Ramos (cell line): Measurements from ENCODE around the gene DNASE2.
"Not testable (repeated sequence)": the region's sequence is repeated elsewhere in the genome, so short reads cannot be mapped to it uniquely, and the experiment has no call there.

Experiments used
- in situ Hi-C: fragments of 300-500 bp; cut with MboI; formaldehyde crosslinking; loops from one replicate; pipeline ENCODE4 v1.14.3; 2022; ENCODE audit warnings: low sequenced_read_pairs; ENCODE audit not compliant: unreplicated experiment

Gene DNASE2

GRCh38 chr19:12881172-12881808 lies at the start of gene DNASE2:
TSS of gene DNASE2 (minus strand) at chr19:12881449. CDS start at chr19:12881375, 74 bp downstream.
- in situ Hi-C loops = no loop called here

DNA sequence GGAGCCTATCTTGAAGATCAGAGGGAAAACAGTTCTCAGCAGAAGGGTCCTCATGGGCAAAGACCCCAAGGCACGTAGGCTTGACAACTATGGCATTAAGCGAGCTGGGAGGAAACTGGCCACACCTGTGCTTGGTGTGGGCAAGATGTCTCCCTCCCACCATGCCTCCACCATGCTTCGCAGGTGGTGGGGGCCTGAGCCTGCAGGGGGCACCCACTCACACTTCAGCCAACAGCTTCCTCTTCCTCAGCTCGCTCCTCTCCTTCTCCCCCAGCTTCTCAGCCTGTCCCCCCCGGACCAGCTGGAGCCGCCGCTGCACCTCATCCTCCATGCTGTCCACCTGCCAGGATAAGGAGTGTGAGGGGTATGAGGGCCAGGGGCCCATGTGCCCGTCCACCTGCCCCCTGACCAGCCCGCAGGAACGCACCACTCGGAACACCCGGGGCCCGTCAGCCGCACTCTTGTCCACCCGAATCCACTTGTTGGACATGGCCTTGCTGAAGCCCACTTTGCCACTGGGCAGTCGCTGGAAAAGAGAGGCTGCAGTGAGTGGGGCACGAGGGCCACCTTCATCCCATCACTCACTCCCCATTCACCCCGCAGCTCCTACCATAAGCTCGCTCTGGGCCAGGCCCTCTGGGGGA lies 48.9 kb upstream of the DNASE2 start:
- in situ Hi-C loops = no loop called here

DNA sequence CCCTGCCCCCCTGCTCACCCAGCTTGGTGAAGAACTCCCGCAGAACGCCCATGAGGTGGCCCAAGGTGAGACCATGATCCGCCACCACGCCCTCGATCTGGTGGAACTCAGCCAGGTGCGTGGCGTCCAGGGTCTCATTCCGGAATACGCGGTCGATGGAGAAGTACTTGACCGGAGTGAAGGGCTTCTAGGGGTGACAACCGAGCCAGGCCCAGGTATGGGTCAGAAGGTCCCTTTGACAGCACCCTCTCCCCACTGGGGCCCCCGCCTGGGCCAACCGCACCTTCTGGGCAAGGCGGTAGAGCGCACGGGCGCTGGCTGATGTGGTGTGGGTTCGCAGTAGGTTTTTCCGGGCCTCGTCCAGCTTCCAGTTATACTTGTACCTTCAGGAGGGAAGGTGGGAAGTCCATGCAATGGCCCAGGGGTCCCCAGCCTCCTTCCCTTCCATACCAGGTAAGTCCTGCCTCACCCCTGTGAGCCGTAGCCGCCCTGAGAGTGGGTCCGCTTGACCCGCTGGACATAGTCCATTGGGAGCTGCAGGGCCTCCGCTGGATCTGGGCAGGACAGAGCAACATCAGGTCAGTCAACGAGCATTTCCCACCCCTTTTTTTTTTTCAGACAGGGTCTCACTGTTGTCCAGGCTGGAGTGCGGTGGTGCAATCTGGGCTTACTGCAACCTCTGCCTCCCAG lies 43.5 kb upstream of the DNASE2 start:
- in situ Hi-C loops = no loop called here

GRCh38 chr19:12922959-12923358 lies 41.7 kb upstream of the DNASE2 start:
- in situ Hi-C loops = no loop called here

DNA sequence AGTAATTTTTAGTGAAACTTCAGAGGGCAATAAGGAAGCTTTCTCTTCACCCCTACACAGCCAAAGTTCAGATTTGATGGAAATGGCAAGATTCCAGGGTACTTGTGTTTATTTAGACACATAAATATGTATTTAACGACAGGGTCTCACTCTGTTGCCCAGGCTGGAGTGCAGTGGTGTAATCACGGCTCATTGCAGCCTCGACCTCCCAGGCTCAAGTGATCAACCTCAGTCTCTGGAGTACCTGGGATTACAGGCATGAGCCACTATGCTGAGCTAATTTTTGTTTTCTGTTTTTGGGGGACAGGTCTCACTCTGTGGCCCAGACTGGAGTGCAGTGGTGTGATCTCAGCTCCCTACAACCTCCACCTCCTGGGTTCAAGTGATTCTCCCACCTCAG lies 39.8 kb upstream of the DNASE2 start:
- in situ Hi-C loops = no loop called here

GRCh38 chr19:12918253-12918652 lies 37.0 kb upstream of the DNASE2 start:
- in situ Hi-C loops = no loop called here

DNA sequence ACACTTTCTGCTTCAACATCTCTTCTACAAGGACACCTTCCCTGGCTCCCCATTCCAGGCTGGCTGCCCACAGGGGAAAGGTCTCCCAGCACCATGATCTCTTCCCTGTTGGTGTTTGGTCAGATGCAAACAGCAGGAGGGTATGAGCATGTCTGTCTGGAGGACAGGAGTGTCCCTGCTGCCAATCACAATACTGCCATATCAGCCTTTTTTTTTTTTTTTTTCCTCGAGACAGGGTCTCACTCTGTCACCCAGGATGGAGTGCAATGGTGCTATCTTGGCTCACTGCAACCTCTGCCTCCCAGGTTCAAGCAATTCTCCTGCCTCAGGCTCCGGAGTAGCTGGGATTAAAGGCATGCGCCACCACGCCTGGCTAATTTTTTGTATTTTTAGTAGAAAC lies 34.6 kb upstream of the DNASE2 start:
- in situ Hi-C loops = not testable (repeated sequence)

- in situ Hi-C loops = no loop called here
Observed at GRCh38 chr19:12913851-12914690, 32.8 kb upstream of the DNASE2 start.

DNA sequence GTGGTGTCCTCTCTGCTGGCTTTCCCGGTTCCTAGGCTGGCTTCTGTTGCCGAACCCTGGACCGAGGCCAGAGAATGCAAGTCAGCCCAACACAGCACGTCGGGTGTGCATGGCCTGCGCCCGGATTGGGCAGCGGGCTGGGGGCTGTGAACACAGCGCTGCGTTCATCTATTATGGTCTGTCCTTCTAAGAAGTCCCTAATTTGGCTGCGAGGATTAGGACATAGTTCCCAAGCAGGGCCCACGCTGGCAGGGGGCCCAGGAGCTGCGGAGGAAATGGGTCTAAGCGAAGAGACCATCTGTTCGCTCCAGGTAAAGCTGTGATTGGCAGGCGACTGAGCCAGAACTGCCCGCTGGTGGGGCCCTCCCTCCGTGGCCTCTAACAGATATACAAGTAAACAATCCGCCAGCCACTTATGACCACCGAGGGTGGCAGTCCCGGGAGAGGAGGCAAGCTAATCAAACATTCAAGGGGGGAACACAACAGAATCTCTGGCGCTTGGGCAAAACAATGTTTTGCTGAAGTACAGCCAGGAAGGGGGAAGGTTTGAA lies 31.8 kb upstream of the DNASE2 start:
- in situ Hi-C loops = no loop called here

- in situ Hi-C loops = no loop called here
Observed at GRCh38 chr19:12912571-12912970, 31.3 kb upstream of the DNASE2 start.

DNA sequence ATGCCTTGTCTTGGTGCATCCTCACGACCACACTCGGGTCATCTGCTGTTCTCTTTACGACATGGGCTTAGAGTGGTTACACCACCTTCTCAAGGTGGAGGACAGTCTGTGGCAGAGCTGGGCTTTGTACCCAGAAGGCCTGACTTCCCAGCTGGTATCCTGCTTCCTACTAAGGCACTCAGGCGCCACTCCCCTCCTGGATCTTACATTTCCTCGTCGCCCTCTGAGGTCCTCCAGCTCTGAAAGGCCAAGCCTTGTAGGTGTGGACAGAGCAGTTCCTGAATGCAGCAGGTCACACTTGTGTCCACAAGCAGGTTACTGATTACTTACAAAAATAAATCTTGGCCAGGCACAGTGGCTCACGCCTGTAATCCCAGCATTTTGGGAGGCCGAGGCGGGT lies 25.9 kb upstream of the DNASE2 start:
- in situ Hi-C loops = no loop called here

DNA sequence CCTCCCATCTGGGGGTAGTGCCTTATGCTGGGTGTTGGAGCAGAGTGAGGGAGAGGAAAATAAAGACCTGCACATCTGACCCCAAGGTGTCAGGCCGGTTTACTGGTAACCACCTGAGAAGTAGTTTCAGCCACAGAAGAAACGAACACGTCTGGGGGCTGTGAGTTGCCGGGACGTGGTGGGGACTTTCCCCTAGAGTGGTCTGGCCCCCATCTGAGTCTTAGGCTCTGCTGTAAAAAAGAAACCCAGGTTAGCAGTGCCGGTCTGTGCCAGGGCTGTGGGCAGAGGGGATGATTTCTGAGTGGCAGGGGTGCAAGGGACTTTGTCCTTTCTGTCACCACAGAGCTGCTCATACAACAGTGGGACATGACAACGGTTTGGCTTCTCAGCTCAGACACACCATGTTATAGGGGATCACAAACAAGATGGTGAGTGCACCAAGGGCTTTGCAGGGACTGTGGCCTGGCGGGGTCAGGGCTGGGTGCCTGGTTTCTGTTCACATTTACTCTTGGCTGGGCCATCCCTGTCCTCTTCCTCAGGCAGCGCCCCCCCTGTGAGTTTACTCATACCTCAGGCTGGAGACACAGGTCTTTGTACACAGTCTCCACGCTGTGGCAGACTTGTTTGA lies 18.8 kb upstream of the DNASE2 start:
- in situ Hi-C loops = no loop called here

DNA sequence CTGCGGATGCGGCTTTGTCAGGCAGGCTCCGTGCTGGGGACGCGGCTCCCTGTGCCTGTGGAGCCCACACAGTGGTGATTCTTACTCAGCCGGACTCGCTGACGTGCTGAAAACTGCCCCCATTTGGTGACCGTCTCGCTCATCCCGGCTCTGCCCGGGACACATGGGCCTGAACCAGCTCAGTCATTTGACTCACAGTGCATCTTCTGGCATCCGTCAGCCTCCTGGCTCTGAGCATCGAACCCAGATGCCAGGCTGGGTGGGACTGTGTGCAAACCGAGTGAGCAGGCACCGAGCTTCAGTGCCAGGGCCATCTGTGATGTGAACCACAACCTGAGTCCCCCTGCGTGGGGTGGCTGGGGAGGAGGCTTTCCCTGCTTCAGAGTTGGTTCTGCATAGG lies 15.2 kb upstream of the DNASE2 start:
- in situ Hi-C loops = no loop called here

DNA sequence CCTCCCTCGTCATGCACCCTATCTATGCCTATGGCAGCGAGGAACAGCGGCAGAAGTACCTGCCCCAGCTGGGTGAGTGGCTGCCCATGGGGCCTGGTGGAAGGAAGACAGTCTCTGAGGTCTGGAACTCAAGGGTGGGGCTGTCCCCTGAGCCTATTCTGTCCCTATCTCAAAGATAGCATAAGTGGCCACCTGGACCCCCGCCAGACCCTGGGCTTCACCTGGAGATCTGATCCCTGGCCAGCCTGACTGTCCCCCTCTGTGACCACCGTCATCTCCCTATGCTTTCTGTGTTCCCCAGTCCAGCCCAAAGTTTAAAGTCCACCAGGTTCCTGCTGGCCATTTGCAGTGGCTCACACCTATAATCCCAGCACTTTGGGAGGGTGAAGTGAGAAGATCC lies 12.3 kb upstream of the DNASE2 start:
- in situ Hi-C loops = no loop called here

GRCh38 chr19:12891553-12892021 lies 10.3 kb upstream of the DNASE2 start:
- in situ Hi-C loops = no loop called here

DNA sequence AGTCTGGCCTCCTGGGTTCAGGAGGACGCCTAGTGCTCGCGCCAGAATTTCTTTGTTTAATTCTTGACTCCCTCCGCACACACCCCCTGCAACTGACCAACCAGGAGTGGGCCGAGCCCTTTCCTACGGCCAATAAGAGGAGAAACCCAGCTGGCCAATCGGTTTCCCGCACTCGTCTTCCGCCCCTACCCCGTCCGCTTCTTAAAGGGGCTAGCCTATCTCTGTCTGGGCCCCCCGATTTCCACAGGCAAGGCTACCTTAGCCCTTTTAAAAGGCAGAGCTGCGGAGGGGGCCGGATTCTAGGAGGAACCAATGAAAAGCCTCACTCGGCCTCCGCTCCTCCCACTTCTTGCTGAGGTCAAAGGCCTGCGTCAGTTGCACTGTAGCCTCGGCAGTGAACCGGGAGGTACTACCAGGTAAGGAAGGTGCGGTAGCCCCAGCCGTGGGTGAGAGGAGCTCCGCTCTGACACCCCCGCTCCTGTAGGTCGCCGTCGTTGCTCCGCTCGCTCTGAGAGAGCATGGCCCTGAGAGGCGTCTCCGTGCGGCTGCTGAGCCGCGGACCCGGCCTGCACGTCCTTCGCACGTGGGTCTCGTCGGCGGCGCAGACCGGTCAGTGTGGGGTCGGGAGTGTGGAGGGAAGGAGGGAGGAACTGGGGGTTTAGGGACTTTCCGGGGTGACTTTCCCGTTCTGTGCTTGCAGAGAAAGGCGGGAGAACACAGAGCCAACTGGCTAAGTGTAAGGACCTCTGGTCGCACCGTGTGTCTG lies 9.7 kb upstream of the DNASE2 start, which contains the start of gene GCDH:
TSS of gene GCDH (plus strand) at position 374 of the 766 bp plus-strand sequence. CDS start at position 519, 145 bp downstream.
- in situ Hi-C loops = no loop called here

DNA sequence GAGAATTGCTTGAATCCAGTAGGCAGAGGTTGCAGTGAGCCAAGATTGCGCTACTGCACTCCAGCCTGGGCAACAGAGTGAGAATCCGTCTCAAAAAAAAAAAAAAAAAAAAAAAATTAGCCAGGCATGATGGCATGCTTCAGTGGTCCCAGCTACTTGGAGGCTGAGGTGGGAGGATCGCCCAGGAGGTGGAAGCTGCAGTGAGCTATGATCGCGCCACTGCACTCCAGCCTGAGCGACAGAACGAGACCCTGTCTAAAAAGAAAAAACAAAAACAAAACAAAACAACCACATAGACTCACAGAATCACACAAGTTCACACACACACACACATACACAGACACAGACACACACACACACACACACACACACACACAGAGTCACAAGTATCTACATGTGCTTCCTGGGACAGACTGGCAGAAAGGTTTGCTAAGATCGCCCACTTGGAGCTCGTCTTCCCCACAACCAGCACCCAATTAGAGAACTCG lies 9.1 kb upstream of the DNASE2 start:
- in situ Hi-C loops = not testable (repeated sequence)

- in situ Hi-C loops = no loop called here
Observed at GRCh38 chr19:12888006-12888603, 6.9 kb upstream of the DNASE2 start.
